Measurements from ENCODE around the gene SFSWAP. TPM values are rescaled to one million over a fixed set of nuclear protein-coding genes. Genes with fewer than 3 reads are reported as not detected.
"Not testable (repeated sequence)": the region's sequence is repeated elsewhere in the genome, so short reads cannot be mapped to it uniquely, and the experiment has no call there.

SFSWAP gene
- total RNA-seq, 1 donor from 2014 or later, result 20.6 TPM

GRCh38 chr12:131774576-131775391 lies 63.9 kb downstream of the SFSWAP start:
- intact Hi-C loops (cut with micrococcal nuclease), result no loop called here
- no peak for DNase-seq
- peak; percentile 70 for ATAC-seq

GRCh38 chr12:131775392-131776236 lies 64.7 kb downstream of the SFSWAP start:
- intact Hi-C loops (cut with micrococcal nuclease), result no loop called here
- DNase-seq, result no peak
- ATAC-seq, result no peak

GRCh38 chr12:131776237-131776889 lies 65.5 kb downstream of the SFSWAP start:
- ATAC-seq (no peak), DNase-seq (no peak)
- intact Hi-C loops (cut with micrococcal nuclease), result no loop called here

GRCh38 chr12:131777269-131777668 lies 66.4 kb downstream of the SFSWAP start:
- DNase-seq; intact Hi-C loops (cut with micrococcal nuclease); ATAC-seq: not testable (repeated sequence)

GRCh38 chr12:131779027-131779426 lies 68.1 kb downstream of the SFSWAP start:
- ATAC-seq, result no peak

GRCh38 chr12:131782061-131782460 lies 71.2 kb downstream of the SFSWAP start:
- no peak for ATAC-seq
- intact Hi-C loops (cut with micrococcal nuclease), result no loop called here
- DNase-seq, result no peak

More at GRCh38 chr12:131779027-131779426, 68.1 kb downstream of the SFSWAP start:
- DNase-seq, result no peak
- intact Hi-C loops (cut with micrococcal nuclease), result no loop called here

- intact Hi-C loops (cut with micrococcal nuclease), result no loop called here
- DNase-seq, result no peak
- ATAC-seq, result no peak
Observed at GRCh38 chr12:131783915-131784541, 73.1 kb downstream of the SFSWAP start.

- intact Hi-C loops (cut with micrococcal nuclease), result no loop called here
- no peak for ATAC-seq
- DNase-seq, result no peak
Observed at GRCh38 chr12:131784909-131785762, 74.2 kb downstream of the SFSWAP start.

- intact Hi-C loops (cut with micrococcal nuclease), result no loop called here
- ATAC-seq (no peak), DNase-seq (no peak)
Observed at GRCh38 chr12:131785763-131786330, 75.0 kb downstream of the SFSWAP start.

- DNase-seq, result no peak
- intact Hi-C loops (cut with micrococcal nuclease), result no loop called here
- peak; percentile 24 for ATAC-seq
Observed at GRCh38 chr12:131786331-131786730, 75.4 kb downstream of the SFSWAP start.

- intact Hi-C loops (cut with micrococcal nuclease), result no loop called here
- DNase-seq (no peak), ATAC-seq (no peak)
Observed at GRCh38 chr12:131787143-131787660, 76.3 kb downstream of the SFSWAP start.

GRCh38 chr12:131788070-131788469 lies 77.2 kb downstream of the SFSWAP start:
- no peak for ATAC-seq
- no peak for DNase-seq
- intact Hi-C loops (cut with micrococcal nuclease), result no loop called here

GRCh38 chr12:131789638-131790037 lies 78.7 kb downstream of the SFSWAP start:
- intact Hi-C loops (cut with micrococcal nuclease), result no loop called here
- DNase-seq (no peak), ATAC-seq (no peak)

GRCh38 chr12:131793243-131794022 lies 82.5 kb downstream of the SFSWAP start:
- ATAC-seq (no peak), DNase-seq (no peak)
- intact Hi-C loops (cut with micrococcal nuclease), result no loop called here

GRCh38 chr12:131794061-131794460 lies 83.2 kb downstream of the SFSWAP start:
- no peak for ATAC-seq
- intact Hi-C loops (cut with micrococcal nuclease), result no loop called here
- DNase-seq, result no peak

- intact Hi-C loops (cut with micrococcal nuclease), result no loop called here
- DNase-seq (no peak), ATAC-seq (no peak)
Observed at GRCh38 chr12:131794573-131794972, 83.7 kb downstream of the SFSWAP start.

GRCh38 chr12:131795064-131795463 lies 84.2 kb downstream of the SFSWAP start:
- intact Hi-C loops (cut with micrococcal nuclease), result no loop called here
- no peak for ATAC-seq
- DNase-seq, result no peak

Measured in left ventricle myocardium superior (tissue), 1 donor.